HEK293 (cell line): ENCODE measurements around the gene KCNK1.

ENCODE experiments used
- CTCF ChIA-PET: fragments of 350-600 bp; formaldehyde crosslinking; extraction: SDS; loops from one replicate; lab custom pipeline; 2021; ENCODE audit warnings: antibody characterized with exemption; lab: Yijun Ruan, JAX
- POLR2A ChIA-PET: fragments of 300-600 bp; formaldehyde crosslinking; extraction: SDS; loops from one replicate; lab custom pipeline; 2020; ENCODE audit warnings: antibody characterized with exemption, inconsistent platforms; lab: Yijun Ruan, JAX
- H3K27ac ChIP-seq: fragments of 200-500 bp; sonication (Bioruptor generic); 2 replicates; pipeline ENCODE4 v1.5.1; 2014; ENCODE audit warnings: low read depth, low read length, control low read depth, inconsistent platforms; ENCODE audit errors: extremely low read depth
- H3K36me3 ChIP-seq, 2 experiments: fragments of 200-500 bp in 1 of 2; sonication (Bioruptor generic) in 1 of 2; 1 replicate in 1 of 2; 2 replicates in 1 of 2; pipeline ENCODE4 v1.5.1; 2014 to 2017; ENCODE audit warnings: inconsistent platforms in 2 of 2, low read length in 2 of 2; ENCODE audit not compliant: control insufficient read depth in 2 of 2, insufficient read depth in 1 of 2
- H3K4me1 ChIP-seq: fragments of 200-500 bp; sonication (Bioruptor generic); 2 replicates; pipeline ENCODE4 v1.5.1; 2014; ENCODE audit warnings: mild to moderate bottlenecking, low read length, inconsistent platforms; ENCODE audit not compliant: control insufficient read depth, insufficient read depth
- H3K4me3 ChIP-seq: 2 replicates; pipeline ENCODE4 v1.5.1; 2011; ENCODE audit warnings: low read depth, mild to moderate bottlenecking, control low read depth, low read length, moderate library complexity
- H3K9me3 ChIP-seq: fragments of 200-500 bp; sonication (Bioruptor generic); 2 replicates; pipeline ENCODE4 v1.5.1; 2014; ENCODE audit warnings: low read depth, low read length, inconsistent platforms; ENCODE audit not compliant: control insufficient read depth, insufficient read depth
- OVOL3 ChIP-seq: fragments of 450-650 bp; formaldehyde crosslinking; IDR thresholded peaks from 2 replicates; pipeline ENCODE4 v1.5.1; 2016; ENCODE audit warnings: missing biosample characterization, missing genetic modification characterization
- PRDM1 ChIP-seq: fragments of 450-650 bp; formaldehyde crosslinking; IDR thresholded peaks from 2 replicates; pipeline ENCODE4; 2016; ENCODE audit warnings: missing biosample characterization, missing genetic modification characterization
- SP7 ChIP-seq: fragments of 450-650 bp; formaldehyde crosslinking; IDR thresholded peaks from 2 replicates; pipeline ENCODE4 v1.5.1; 2016; ENCODE audit warnings: missing biosample characterization, missing genetic modification characterization
- TRIM28 ChIP-seq: IDR thresholded peaks from 2 replicates; pipeline ENCODE4 v1.6.1; 2011; ENCODE audit warnings: low read length, control low read depth, borderline replicate concordance
- ZBTB8A ChIP-seq: fragments of 450-650 bp; formaldehyde crosslinking; IDR thresholded peaks from 2 replicates; pipeline ENCODE4 v1.5.1; 2016; ENCODE audit warnings: missing biosample characterization, missing genetic modification characterization
- ZNF19 ChIP-seq: fragments of 450-650 bp; formaldehyde crosslinking; IDR thresholded peaks from 2 replicates; pipeline ENCODE4; 2016; ENCODE audit warnings: missing biosample characterization, missing genetic modification characterization, low read depth
- ZNF404 ChIP-seq: fragments of 450-650 bp; formaldehyde crosslinking; IDR thresholded peaks from 2 replicates; pipeline ENCODE4 v1.5.1; 2017; ENCODE audit warnings: missing biosample characterization, missing genetic modification characterization
- ZNF548 ChIP-seq: fragments of 450-650 bp; formaldehyde crosslinking; IDR thresholded peaks from 2 replicates; pipeline ENCODE4 v1.5.1; 2016; ENCODE audit warnings: missing biosample characterization, missing genetic modification characterization
- ZNF843 ChIP-seq: fragments of 450-650 bp; formaldehyde crosslinking; IDR thresholded peaks from 2 replicates; pipeline ENCODE4 v1.5.1; 2016; ENCODE audit warnings: missing biosample characterization, missing genetic modification characterization
- ZSCAN30 ChIP-seq: fragments of 450-650 bp; IDR thresholded peaks from 2 replicates; pipeline ENCODE4 v1.5.1; 2018; ENCODE audit warnings: missing biosample characterization, mild to moderate bottlenecking, missing genetic modification characterization, moderate library complexity
- TF ChIP-seq, protein P1 (sequence below): fragments of 450-650 bp; formaldehyde crosslinking; IDR thresholded peaks from 2 replicates; pipeline ENCODE4 v1.5.1; 2016; ENCODE audit warnings: missing biosample characterization, missing genetic modification characterization
- TF ChIP-seq, protein P2 (sequence below): fragments of 450-650 bp; formaldehyde crosslinking; IDR thresholded peaks from 2 replicates; pipeline ENCODE4 v1.5.1; 2016; ENCODE audit warnings: missing biosample characterization, missing genetic modification characterization, borderline replicate concordance
- TF ChIP-seq, protein P3 (sequence below): fragments of 450-650 bp; formaldehyde crosslinking; IDR thresholded peaks from 2 replicates; pipeline ENCODE4 v1.5.1; 2017; ENCODE audit warnings: missing biosample characterization, missing genetic modification characterization
- TF ChIP-seq, protein P4 (sequence below): fragments of 450-650 bp; formaldehyde crosslinking; IDR thresholded peaks from 2 replicates; pipeline ENCODE4 v1.5.1; 2016; ENCODE audit warnings: missing biosample characterization, missing genetic modification characterization

The KCNK1 gene

DNA sequence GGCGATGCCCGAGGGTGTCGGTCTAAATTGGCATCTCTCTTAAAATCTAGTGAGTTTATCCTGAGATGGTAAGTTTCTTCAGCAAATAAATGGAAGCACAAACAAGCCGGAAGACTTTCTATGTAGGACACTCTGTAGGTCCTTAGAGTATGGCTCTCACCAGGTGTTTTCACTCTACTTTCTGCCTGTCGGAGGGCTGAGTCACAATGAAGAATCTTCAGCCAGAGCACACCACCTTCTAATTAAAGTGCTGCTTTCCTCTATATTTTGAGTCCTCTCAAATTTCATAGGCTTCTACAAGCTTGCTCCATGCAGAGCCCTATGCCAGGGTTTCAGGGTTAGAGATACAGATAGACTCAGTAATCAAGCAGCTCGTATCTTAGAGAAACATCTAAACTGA lies 27.1 kb downstream of the KCNK1 start:
- H3K36me3 ChIP-seq: peaks cover 0 to 6% of the 10 kb centered on the region in 2 experiments; a peak in 1 of 3 replicates
- H3K9me3 ChIP-seq: no peaks in the 10 kb centered on the region
- ChIA-PET CTCF (no interaction called here), POLR2A (interaction anchor here (1.8 kb wide), 1 partner anchor 27 kb away, joined by 4 read pairs; the partner anchor contains the start of gene KCNK1)
- TF ChIP-seq, protein P1, sequence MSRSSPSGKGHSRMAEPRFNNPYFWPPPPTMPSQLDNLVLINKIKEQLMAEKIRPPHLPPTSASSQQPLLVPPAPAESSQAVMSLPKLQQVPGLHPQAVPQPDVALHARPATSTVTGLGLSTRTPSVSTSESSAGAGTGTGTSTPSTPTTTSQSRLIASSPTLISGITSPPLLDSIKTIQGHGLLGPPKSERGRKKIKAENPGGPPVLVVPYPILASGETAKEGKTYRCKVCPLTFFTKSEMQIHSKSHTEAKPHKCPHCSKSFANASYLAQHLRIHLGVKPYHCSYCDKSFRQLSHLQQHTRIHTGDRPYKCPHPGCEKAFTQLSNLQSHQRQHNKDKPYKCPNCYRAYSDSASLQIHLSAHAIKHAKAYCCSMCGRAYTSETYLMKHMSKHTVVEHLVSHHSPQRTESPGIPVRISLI (tag by site-specific recombination): no peak
- TF ChIP-seq, protein P2, sequence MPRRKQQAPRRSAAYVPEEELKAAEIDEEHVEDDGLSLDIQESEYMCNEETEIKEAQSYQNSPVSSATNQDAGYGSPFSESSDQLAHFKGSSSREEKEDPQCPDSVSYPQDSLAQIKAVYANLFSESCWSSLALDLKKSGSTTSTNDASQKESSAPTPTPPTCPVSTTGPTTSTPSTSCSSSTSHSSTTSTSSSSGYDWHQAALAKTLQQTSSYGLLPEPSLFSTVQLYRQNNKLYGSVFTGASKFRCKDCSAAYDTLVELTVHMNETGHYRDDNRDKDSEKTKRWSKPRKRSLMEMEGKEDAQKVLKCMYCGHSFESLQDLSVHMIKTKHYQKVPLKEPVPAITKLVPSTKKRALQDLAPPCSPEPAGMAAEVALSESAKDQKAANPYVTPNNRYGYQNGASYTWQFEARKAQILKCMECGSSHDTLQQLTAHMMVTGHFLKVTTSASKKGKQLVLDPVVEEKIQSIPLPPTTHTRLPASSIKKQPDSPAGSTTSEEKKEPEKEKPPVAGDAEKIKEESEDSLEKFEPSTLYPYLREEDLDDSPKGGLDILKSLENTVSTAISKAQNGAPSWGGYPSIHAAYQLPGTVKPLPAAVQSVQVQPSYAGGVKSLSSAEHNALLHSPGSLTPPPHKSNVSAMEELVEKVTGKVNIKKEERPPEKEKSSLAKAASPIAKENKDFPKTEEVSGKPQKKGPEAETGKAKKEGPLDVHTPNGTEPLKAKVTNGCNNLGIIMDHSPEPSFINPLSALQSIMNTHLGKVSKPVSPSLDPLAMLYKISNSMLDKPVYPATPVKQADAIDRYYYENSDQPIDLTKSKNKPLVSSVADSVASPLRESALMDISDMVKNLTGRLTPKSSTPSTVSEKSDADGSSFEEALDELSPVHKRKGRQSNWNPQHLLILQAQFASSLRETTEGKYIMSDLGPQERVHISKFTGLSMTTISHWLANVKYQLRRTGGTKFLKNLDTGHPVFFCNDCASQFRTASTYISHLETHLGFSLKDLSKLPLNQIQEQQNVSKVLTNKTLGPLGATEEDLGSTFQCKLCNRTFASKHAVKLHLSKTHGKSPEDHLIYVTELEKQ: 0 out of 2 replicates have a peak, but pooled peaks have one; percentile 6
- TF ChIP-seq ZBTB8A (tag by site-specific recombination): peak; percentile 44; the same call in 1 of the 2 replicates
- TF ChIP-seq, protein P3, sequence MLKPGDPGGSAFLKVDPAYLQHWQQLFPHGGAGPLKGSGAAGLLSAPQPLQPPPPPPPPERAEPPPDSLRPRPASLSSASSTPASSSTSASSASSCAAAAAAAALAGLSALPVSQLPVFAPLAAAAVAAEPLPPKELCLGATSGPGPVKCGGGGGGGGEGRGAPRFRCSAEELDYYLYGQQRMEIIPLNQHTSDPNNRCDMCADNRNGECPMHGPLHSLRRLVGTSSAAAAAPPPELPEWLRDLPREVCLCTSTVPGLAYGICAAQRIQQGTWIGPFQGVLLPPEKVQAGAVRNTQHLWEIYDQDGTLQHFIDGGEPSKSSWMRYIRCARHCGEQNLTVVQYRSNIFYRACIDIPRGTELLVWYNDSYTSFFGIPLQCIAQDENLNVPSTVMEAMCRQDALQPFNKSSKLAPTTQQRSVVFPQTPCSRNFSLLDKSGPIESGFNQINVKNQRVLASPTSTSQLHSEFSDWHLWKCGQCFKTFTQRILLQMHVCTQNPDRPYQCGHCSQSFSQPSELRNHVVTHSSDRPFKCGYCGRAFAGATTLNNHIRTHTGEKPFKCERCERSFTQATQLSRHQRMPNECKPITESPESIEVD (tag by site-specific recombination): peak; percentile 47; the same call in 1 of the 2 replicates
- peak; percentile 17; the same call in 1 of the 2 replicates for TF ChIP-seq TRIM28
- TF ChIP-seq SP7 (tag by site-specific recombination): peak; percentile 95
- TF ChIP-seq OVOL3 (tag by site-specific recombination): 0 out of 2 replicates have a peak, but pooled peaks have one; percentile 13
- no peak for TF ChIP-seq ZNF404 (tag by site-specific recombination)
- TF ChIP-seq, protein P4, sequence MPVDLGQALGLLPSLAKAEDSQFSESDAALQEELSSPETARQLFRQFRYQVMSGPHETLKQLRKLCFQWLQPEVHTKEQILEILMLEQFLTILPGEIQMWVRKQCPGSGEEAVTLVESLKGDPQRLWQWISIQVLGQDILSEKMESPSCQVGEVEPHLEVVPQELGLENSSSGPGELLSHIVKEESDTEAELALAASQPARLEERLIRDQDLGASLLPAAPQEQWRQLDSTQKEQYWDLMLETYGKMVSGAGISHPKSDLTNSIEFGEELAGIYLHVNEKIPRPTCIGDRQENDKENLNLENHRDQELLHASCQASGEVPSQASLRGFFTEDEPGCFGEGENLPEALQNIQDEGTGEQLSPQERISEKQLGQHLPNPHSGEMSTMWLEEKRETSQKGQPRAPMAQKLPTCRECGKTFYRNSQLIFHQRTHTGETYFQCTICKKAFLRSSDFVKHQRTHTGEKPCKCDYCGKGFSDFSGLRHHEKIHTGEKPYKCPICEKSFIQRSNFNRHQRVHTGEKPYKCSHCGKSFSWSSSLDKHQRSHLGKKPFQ (tag by site-specific recombination): peak; percentile 92
- TF ChIP-seq ZSCAN30 (tag by site-specific recombination): 0 out of 2 replicates have a peak, but pooled peaks have one; percentile 29
- TF ChIP-seq ZNF548 (tag by site-specific recombination): no peak
- peak; percentile 54 for TF ChIP-seq PRDM1
- TF ChIP-seq ZNF843: 0 out of 2 replicates have a peak, but pooled peaks have one; percentile 17
- H3K4me1 ChIP-seq: peaks cover 14% of the 10 kb centered on the region
- no peak overlapping the region for H3K27ac ChIP-seq
- no peak overlapping the region for H3K4me3 ChIP-seq

DNA sequence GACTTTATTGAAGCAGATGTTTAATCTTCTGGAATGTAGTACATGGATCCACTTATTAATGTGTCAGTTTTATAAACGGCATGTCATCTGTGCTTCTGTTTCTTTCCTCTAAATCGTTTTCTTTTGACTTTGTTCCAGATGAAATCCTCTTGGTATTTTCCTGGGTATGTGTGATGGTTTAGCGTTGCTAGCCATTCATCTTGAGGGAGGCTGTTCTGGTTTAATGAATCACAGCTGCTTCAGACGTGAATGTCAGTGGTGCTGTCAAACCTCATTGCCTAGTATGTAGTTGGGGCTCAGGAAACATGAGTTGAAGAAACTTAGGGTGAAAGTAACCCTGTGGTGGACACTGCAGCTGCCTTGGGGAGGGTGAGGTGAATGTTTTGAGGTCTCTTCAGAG lies 33.2 kb downstream of the KCNK1 start:
- no peak overlapping the region for H3K27ac ChIP-seq
- no peak for TF ChIP-seq ZNF19 (tag by site-specific recombination)
- TF ChIP-seq, all 188 proteins: peak for 0
- H3K9me3 ChIP-seq: no peaks in the 10 kb centered on the region
- CTCF ChIA-PET: interaction anchor here (1.1 kb wide), 1 partner anchor 206 kb away, joined by 4 read pairs; no protein-coding TSS in a partner anchor
- no peaks in the 10 kb centered on the region for H3K4me1 ChIP-seq
- H3K36me3 ChIP-seq: peaks cover 0 to 6% of the 10 kb centered on the region in 2 experiments; a peak in 1 of 3 replicates
- H3K4me3 ChIP-seq: no peak overlapping the region
- POLR2A ChIA-PET: interaction anchor here (1.0 kb wide), 1 partner anchor 11 kb away, joined by 3 read pairs; no protein-coding TSS in a partner anchor
